BLaER1 (cell line): ENCODE data around the gene MUC6.

Experiments used
- H3K27ac ChIP-seq: shearing (Covaris generic); formaldehyde crosslinking; 2 replicates; pipeline ENCODE4 v1.8.1; 2022
- H3K27me3 ChIP-seq: shearing (Covaris generic); formaldehyde crosslinking; 2 replicates; pipeline ENCODE4 v1.8.1; 2022
- H3K36me3 ChIP-seq: shearing (Covaris generic); formaldehyde crosslinking; 2 replicates; pipeline ENCODE4 v1.8.1; 2022
- H3K4me1 ChIP-seq: shearing (Covaris generic); formaldehyde crosslinking; 2 replicates; pipeline ENCODE4 v1.8.1; 2022
- H3K4me2 ChIP-seq: shearing (Covaris generic); formaldehyde crosslinking; 2 replicates; pipeline ENCODE4 v1.8.1; 2022
- H3K4me3 ChIP-seq: shearing (Covaris generic); formaldehyde crosslinking; 2 replicates; pipeline ENCODE4 v1.8.1; 2022
- H3K9ac ChIP-seq: shearing (Covaris generic); formaldehyde crosslinking; 2 replicates; pipeline ENCODE4 v1.8.1; 2022
- H3K9me3 ChIP-seq: shearing (Covaris generic); formaldehyde crosslinking; 2 replicates; pipeline ENCODE4 v1.8.1; 2022
- H4K20me1 ChIP-seq: shearing (Covaris generic); formaldehyde crosslinking; 2 replicates; pipeline ENCODE4 v1.8.1; 2022
- Cebpa-rat ChIP-seq: shearing (Covaris generic); IDR thresholded peaks from 2 replicates; pipeline ENCODE4 v1.8.1; 2022

MUC6 gene, protein sequence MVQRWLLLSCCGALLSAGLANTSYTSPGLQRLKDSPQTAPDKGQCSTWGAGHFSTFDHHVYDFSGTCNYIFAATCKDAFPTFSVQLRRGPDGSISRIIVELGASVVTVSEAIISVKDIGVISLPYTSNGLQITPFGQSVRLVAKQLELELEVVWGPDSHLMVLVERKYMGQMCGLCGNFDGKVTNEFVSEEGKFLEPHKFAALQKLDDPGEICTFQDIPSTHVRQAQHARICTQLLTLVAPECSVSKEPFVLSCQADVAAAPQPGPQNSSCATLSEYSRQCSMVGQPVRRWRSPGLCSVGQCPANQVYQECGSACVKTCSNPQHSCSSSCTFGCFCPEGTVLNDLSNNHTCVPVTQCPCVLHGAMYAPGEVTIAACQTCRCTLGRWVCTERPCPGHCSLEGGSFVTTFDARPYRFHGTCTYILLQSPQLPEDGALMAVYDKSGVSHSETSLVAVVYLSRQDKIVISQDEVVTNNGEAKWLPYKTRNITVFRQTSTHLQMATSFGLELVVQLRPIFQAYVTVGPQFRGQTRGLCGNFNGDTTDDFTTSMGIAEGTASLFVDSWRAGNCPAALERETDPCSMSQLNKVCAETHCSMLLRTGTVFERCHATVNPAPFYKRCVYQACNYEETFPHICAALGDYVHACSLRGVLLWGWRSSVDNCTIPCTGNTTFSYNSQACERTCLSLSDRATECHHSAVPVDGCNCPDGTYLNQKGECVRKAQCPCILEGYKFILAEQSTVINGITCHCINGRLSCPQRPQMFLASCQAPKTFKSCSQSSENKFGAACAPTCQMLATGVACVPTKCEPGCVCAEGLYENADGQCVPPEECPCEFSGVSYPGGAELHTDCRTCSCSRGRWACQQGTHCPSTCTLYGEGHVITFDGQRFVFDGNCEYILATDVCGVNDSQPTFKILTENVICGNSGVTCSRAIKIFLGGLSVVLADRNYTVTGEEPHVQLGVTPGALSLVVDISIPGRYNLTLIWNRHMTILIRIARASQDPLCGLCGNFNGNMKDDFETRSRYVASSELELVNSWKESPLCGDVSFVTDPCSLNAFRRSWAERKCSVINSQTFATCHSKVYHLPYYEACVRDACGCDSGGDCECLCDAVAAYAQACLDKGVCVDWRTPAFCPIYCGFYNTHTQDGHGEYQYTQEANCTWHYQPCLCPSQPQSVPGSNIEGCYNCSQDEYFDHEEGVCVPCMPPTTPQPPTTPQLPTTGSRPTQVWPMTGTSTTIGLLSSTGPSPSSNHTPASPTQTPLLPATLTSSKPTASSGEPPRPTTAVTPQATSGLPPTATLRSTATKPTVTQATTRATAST (N-terminal part only)

DNA sequence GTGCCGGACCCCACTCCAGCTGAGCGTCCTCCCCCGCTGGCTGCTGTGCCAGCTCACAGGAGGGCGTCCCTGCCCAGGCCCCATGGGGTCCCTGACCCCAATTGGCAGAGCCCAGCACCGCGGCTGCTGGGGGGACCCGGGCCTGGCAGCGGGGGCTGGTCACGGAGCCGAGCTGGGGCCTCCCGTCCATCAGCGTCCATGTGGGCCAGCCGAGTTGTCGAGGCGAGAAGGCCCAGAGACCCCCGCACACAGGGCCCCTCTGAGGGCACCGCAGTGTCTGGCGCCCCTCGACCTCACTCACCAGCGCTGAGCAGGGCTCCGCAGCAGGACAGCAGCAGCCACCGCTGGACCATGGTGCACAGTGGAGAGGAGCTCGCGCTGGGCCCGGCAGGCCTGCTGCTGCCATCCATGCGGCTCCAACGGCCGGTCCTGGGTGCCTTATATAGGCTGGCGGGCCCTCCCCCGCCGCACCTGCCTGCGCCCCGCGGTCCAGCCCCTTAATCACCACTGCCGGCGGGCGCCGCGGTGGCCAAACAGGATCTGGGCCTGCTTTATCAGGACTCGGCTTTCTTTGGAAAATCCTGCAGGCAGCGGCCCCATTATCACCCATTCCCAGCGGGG is at the start of gene MUC6:
Gene MUC6 (minus strand): TSS at position 416 of the 621 bp plus-strand sequence. CDS start 63 bp downstream, at position 353.
- peaks cover 30% of the 10 kb centered on the region for H3K4me1 ChIP-seq
- H3K27ac ChIP-seq, result peak within 1 kb of the TSS; percentile 26; the same call in 1 of the 2 replicates
- H3K36me3 ChIP-seq, result no peaks in the 10 kb centered on the region
- H3K27me3 ChIP-seq, result no peaks in the 10 kb centered on the region
- no peaks in the 10 kb centered on the region for H4K20me1 ChIP-seq
- no peak within 1 kb of the TSS for H3K9ac ChIP-seq
- H3K4me3 ChIP-seq, result no peak within 1 kb of the TSS
- no peak within 1 kb of the TSS for H3K4me2 ChIP-seq
- no peaks in the 10 kb centered on the region for H3K9me3 ChIP-seq
- TF ChIP-seq Cebpa-rat, result no peak

DNA sequence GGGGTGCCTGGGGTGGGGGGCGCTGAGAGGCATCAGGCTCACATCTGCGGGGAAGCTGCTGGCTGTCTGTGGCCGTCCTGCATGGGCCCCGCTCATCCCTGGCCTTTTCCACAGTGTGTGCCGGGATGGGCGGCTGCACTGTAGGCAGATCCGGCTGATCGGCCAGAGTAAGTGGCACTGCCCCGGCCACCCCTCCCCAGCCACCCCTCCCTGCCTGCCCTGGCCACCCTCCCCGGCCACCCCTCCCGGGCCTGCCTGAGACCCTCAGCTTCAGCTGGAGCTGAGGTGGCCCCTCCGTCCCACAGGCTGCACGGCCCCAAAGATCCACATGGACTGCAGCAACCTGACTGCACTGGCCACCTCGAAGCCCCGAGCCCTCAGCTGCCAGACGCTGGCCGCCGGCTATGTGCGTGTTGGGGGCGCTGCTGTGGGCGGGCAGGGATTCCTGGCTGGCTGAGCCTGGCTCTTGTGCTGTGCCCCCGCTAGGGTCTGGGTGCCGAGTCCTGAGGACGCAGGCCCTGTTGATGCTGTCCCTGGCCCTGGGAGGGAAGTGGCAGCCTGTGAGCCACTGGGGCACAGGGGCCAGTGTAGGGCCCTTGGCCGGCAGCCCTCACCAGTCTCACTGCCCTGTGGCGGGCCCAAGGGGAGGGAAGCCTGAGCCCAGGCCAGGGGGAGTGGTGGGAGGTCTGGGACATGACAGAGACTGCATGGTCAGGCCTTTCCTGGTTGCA is 49.1 kb upstream of the MUC6 start:
- Histone ChIP-seq H3K36me3 (no peaks in the 10 kb centered on the region), H3K27me3 (no peaks in the 10 kb centered on the region), H3K9ac (no peak overlapping the region), H3K27ac (no peak overlapping the region), H3K4me3 (no peak overlapping the region), H4K20me1 (no peaks in the 10 kb centered on the region), H3K4me1 (no peaks in the 10 kb centered on the region), H3K9me3 (no peaks in the 10 kb centered on the region), H3K4me2 (no peak overlapping the region)
- TF ChIP-seq Cebpa-rat, result no peak

DNA sequence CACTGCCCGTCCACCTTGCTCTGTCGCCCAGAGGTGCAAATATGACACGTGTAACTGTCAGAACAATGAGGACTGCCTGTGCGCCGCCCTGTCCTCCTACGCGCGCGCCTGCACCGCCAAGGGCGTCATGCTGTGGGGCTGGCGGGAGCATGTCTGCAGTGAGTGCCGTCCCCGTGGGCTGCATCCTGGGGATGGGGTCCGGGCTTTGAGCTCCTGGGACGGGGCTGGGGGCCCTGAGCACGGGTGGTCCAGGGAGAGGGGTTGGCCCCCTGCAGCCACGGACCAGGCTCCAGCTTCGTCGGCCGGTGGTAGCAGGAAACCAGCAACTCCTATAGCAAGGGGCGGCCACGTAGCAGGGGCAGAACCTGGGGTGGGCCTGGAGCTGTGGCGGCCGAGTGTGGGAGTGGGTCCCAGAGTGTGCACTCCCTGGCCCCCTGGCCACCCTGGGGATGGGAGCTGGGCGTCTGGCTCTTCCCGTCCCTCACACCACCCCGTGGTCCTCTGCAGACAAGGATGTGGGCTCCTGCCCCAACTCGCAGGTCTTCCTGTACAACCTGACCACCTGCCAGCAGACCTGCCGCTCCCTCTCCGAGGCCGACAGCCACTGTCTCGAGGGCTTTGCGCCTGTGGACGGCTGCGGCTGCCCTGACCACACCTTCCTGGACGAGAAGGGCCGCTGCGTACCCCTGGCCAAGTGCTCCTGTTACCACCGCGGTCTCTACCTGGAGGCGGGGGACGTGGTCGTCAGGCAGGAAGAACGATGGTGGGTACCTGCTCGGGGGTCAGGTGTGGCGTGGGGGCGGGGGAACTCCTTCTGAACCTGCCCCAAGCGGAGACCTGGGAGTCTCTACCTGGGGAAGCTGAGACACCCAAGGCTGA is 48.3 kb upstream of the MUC6 start:
- H3K4me1 ChIP-seq, result no peaks in the 10 kb centered on the region
- H3K4me2 ChIP-seq, result no peak overlapping the region
- H3K36me3 ChIP-seq, result no peaks in the 10 kb centered on the region
- H3K9me3 ChIP-seq, result no peaks in the 10 kb centered on the region
- H3K4me3 ChIP-seq, result no peak overlapping the region
- TF ChIP-seq Cebpa-rat, result no peak
- H3K9ac ChIP-seq, result no peak overlapping the region
- no peaks in the 10 kb centered on the region for H3K27me3 ChIP-seq
- no peak overlapping the region for H3K27ac ChIP-seq
- H4K20me1 ChIP-seq, result no peaks in the 10 kb centered on the region

DNA sequence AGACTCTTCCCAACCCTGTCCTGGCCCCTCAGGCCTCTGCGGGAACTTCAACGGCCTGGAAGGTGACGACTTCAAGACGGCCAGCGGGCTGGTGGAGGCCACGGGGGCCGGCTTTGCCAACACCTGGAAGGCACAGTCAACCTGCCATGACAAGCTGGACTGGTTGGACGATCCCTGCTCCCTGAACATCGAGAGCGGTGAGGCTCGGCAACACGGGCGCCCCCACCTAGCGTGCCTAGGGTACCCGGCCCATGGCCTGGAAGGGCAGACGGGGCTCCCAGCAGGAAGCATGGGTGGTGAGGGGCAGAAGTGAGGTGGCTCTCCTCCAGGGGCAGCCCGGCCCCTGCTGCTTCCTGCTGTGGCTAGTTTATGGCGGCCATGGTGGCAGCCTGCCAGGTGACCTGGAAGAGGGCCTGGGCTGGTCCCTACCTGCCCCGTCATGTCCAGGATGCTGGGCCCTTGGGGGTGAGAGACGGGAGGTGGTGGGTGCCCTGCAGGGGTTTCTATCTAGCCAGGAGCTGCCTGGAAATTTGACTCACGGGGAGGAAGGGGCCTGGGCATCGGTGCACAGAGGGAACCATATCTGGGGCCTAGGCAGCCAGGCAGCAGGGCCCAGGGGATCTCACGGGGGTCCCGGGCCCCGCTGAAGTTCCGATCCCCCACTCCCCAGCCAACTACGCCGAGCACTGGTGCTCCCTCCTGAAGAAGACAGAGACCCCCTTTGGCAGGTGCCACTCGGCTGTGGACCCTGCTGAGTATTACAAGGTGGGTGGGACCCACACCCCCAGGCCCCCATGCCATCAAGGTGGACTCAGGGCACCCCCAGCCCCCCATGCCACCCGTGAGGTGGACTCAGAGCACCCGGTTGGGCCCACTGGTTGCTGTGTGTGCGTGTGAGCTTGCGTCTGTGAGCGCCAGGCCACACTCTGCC is 47.4 kb upstream of the MUC6 start:
- Histone ChIP-seq H4K20me1 (no peaks in the 10 kb centered on the region), H3K4me3 (no peak overlapping the region), H3K4me1 (no peaks in the 10 kb centered on the region), H3K9ac (no peak overlapping the region), H3K27ac (no peak overlapping the region), H3K9me3 (no peaks in the 10 kb centered on the region), H3K36me3 (no peaks in the 10 kb centered on the region), H3K27me3 (no peaks in the 10 kb centered on the region), H3K4me2 (no peak overlapping the region)
- no peak for TF ChIP-seq Cebpa-rat

DNA sequence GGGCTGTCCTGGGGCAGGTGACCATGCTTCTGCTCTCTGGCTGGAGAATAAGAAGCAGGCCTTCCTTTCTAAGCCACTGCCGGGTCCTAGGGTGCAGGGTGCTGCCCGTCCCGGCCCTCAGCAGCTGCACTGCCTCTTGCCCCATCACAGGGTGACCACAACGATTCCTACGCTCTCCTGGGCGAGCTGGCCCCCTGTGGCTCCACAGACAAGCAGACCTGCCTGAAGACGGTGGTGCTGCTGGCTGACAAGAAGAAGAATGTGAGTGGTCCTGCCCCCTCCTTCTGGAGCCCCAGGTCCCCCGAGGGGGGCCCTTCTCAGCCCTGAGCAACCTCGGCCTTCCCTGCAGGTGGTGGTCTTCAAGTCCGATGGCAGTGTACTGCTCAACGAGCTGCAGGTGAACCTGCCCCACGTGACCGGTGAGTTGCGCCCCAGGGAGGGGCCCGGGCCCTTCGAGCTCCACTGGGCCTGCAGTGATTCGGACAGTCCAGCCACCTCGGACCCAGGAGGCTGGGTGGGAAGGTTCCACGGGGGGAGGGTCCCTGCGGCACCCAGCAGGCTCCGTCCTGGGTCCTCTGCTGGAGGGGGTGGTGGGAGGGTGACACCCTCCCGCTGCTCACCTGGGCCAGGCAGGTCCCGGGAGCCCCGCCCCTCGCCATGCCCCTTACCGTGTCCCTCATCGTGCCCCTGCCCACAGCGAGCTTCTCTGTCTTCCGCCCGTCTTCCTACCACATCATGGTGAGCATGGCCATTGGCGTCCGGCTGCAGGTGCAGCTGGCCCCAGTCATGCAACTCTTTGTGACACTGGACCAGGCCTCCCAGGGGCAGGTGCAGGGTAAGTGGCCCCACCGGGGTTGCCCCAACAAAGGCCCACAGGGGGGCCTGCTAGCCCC is 46.5 kb upstream of the MUC6 start:
- Histone ChIP-seq H3K27me3 (no peaks in the 10 kb centered on the region), H3K4me3 (no peak overlapping the region), H4K20me1 (no peaks in the 10 kb centered on the region), H3K4me1 (no peaks in the 10 kb centered on the region), H3K9me3 (no peaks in the 10 kb centered on the region), H3K4me2 (no peak overlapping the region), H3K27ac (no peak overlapping the region), H3K9ac (no peak overlapping the region), H3K36me3 (no peaks in the 10 kb centered on the region)
- no peak for TF ChIP-seq Cebpa-rat

DNA sequence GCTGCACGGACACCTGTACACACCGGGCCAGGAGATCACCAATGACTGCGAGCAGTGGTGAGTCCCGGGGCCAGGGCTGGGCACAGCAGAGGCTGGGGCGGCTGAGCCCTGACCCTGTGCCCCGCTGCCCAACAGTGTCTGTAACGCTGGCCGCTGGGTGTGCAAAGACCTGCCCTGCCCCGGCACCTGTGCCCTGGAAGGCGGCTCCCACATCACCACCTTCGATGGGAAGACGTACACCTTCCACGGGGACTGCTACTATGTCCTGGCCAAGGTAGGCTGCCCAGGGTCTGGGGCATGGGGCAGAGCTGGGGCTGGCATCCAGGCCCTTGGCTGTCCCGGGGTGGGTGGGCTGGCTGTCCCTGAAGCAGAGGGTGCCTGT is 45.8 kb upstream of the MUC6 start:
- TF ChIP-seq Cebpa-rat, result no peak
- Histone ChIP-seq H3K9me3 (no peaks in the 10 kb centered on the region), H3K27me3 (no peaks in the 10 kb centered on the region), H3K9ac (no peak overlapping the region), H3K4me3 (no peak overlapping the region), H3K4me2 (no peak overlapping the region), H3K4me1 (no peaks in the 10 kb centered on the region), H4K20me1 (no peaks in the 10 kb centered on the region), H3K36me3 (no peaks in the 10 kb centered on the region), H3K27ac (no peak overlapping the region)
